Neural progenitor cell (in vitro differentiated cells): ENCODE results near the gene LZTFL1.

Experiments used
- EZH2 ChIP-seq: fragments of 200-600 bp; sonication (generic); IDR thresholded peaks from 2 replicates; pipeline ENCODE4 v1.6.1; 2017; ENCODE audit warnings: antibody characterized with exemption, mild to moderate bottlenecking, moderate library complexity
- TF ChIP-seq, protein P1 (sequence below): fragments of 200-600 bp; sonication (generic); IDR thresholded peaks from 2 replicates; pipeline ENCODE4 v1.5.1; 2017; ENCODE audit warnings: antibody characterized with exemption, mild to moderate bottlenecking

DNA sequence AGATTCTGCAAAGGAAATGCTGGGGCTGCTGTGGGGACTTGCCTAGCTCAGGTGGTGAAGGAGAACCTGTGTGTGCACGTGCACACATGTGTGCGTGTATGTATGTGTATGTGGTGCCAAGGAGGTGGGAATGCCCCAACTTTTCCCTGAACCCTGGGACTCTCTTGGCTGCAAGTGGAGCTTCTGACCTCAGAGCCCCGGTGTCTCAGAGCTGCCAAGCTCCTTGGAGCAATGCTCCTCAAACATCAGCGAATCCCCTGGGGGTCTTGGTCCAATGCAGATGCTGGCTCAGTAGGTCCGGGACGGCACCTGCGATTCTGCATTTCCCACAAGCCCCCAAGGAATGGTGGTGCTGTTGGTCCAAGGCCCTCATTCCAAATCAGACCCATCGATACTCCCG lies 39.8 kb downstream of the LZTFL1 start:
- TF ChIP-seq, protein P1, sequence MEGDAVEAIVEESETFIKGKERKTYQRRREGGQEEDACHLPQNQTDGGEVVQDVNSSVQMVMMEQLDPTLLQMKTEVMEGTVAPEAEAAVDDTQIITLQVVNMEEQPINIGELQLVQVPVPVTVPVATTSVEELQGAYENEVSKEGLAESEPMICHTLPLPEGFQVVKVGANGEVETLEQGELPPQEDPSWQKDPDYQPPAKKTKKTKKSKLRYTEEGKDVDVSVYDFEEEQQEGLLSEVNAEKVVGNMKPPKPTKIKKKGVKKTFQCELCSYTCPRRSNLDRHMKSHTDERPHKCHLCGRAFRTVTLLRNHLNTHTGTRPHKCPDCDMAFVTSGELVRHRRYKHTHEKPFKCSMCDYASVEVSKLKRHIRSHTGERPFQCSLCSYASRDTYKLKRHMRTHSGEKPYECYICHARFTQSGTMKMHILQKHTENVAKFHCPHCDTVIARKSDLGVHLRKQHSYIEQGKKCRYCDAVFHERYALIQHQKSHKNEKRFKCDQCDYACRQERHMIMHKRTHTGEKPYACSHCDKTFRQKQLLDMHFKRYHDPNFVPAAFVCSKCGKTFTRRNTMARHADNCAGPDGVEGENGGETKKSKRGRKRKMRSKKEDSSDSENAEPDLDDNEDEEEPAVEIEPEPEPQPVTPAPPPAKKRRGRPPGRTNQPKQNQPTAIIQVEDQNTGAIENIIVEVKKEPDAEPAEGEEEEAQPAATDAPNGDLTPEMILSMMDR: no peak
- no peak for TF ChIP-seq EZH2
